ENCODE measurements around the gene ZBTB43. TPM values are rescaled to one million over a fixed set of nuclear protein-coding genes. Genes with fewer than 3 reads are reported as not detected.
A peak's percentile ranks its signal among the peaks of the same experiment; 100 is the strongest.

The ZBTB43 gene
- total RNA-seq, 2 experiments from 2014 or later: 4.1 to 6.4 TPM

DNA sequence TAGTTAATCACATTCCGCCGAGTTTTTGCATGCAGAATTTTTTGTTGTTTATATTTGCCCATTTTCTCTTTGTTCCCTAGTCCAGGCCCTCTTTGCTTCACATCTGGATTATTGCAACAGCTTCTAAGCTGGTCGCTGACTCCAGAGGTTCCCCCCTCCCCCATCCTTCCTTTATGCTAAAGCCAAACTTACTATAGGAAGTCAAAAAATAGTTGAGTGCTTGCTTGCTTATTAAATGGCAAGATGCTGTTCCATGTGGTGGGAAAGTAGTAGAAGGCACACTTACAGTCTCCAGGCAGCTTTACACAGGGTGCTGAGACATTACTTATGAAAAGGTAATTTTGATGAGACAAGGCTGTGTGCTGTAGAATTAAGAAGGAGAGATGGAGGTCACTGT is 56.9 kb downstream of the ZBTB43 start:
- ChIA-PET POLR2A (interaction anchor here (1.2 kb wide), 1 partner anchor 17 kb away, joined by 5 read pairs; no protein-coding TSS in a partner anchor), CTCF (ENCODE audit: unreplicated experiment) (no interaction called here)
- Histone ChIP-seq H4K20me1 (ENCODE audit: insufficient read depth, low read length) (peaks cover 14% of the 10 kb centered on the region; the same call in 1 of the 2 replicates), H3K79me2 (ENCODE audit: insufficient read depth, low read depth, low read length) (peaks cover 26% of the 10 kb centered on the region; the same call in 1 of the 2 replicates), H3K36me3 (ENCODE audit: insufficient read depth, low read length) (peaks cover 26% of the 10 kb centered on the region; the same call in 1 of the 2 replicates), H3K4me2 (ENCODE audit: low read length) (peak overlapping the region; percentile 98), H2AFZ (ENCODE audit: low read length) (peak overlapping the region; percentile 56), H3K9me3 (ENCODE audit: low read length) (no peaks in the 10 kb centered on the region), H3K27ac (ENCODE audit: low read depth, low read length, poor library complexity, severe bottlenecking) (peak overlapping the region; percentile 54), H3K4me3 (ENCODE audit: low read depth, low read length, poor library complexity, severe bottlenecking) (peak overlapping the region; percentile 81), H3K4me1 (ENCODE audit: insufficient read depth, low read length, poor library complexity, severe bottlenecking) (peaks cover 37% of the 10 kb centered on the region), H3K9me2 (ENCODE audit: insufficient read depth, low read length) (no peaks in the 10 kb centered on the region)
- BruUV-seq (replicated peaks): no TSS peak
- intact Hi-C loops (cut with micrococcal nuclease; ENCODE audit: unreplicated experiment): loop anchor here (5.0 kb wide), 2 partner anchors 51 to 54 kb away; partner anchors contain the start of genes RALGPS1 and ZBTB43
- TF ChIP-seq, protein P1, sequence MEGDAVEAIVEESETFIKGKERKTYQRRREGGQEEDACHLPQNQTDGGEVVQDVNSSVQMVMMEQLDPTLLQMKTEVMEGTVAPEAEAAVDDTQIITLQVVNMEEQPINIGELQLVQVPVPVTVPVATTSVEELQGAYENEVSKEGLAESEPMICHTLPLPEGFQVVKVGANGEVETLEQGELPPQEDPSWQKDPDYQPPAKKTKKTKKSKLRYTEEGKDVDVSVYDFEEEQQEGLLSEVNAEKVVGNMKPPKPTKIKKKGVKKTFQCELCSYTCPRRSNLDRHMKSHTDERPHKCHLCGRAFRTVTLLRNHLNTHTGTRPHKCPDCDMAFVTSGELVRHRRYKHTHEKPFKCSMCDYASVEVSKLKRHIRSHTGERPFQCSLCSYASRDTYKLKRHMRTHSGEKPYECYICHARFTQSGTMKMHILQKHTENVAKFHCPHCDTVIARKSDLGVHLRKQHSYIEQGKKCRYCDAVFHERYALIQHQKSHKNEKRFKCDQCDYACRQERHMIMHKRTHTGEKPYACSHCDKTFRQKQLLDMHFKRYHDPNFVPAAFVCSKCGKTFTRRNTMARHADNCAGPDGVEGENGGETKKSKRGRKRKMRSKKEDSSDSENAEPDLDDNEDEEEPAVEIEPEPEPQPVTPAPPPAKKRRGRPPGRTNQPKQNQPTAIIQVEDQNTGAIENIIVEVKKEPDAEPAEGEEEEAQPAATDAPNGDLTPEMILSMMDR (conservative IDR thresholded peaks at IDR 0.05; ENCODE audit: low read length): no peak
- TF ChIP-seq EZH2phosphoT487 (IDR thresholded peaks at IDR 0.05; ENCODE audit: borderline replicate concordance, low read depth, low read length): no peak
- DNase-seq (ENCODE audit: low spot score): peak; percentile 62

DNA sequence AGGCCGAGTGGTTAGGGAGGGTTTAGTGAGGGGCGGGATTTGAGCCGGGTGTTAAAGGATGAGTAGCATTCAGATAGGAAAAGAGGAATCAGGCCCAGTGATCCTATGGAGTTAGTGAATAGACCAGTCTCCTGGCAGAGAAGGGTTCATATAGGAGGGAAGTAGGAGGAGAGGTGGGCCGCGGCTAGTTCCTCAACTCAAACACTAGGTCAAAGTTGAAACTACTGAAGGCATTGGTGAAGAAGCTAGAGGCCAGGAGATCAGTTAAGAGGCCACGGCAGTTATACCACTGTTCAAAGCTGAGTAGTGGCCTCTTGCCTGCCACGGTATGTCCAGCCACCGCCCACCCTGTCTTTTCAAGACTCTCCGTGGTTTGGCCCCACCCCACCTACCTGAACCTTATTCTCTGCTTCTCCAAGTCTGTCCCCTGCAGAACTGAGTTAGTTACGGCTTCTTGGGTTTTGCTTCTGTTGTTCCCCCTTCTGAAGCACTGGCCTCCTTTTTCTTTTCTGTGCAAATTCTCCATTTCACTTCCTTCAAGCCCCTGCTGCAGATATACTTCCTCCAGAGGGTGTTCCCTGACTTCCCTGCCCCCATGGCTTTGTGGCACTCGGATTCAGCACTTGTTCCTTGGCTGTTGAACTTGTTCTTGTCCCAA is 57.4 kb downstream of the ZBTB43 start:
- CTCF ChIA-PET (ENCODE audit: unreplicated experiment): interaction anchor here (0.6 kb wide), 1 partner anchor 10 kb away, joined by 3 read pairs; no protein-coding TSS in a partner anchor
- peaks cover 14% of the 10 kb centered on the region; the same call in 1 of the 2 replicates for H4K20me1 ChIP-seq (ENCODE audit: insufficient read depth, low read length)
- H3K9me2 ChIP-seq (ENCODE audit: insufficient read depth, low read length): no peaks in the 10 kb centered on the region
- peak overlapping the region; percentile 54 for H3K27ac ChIP-seq (ENCODE audit: low read depth, low read length, poor library complexity, severe bottlenecking)
- peak overlapping the region; percentile 98 for H3K4me2 ChIP-seq (ENCODE audit: low read length)
- H3K36me3 ChIP-seq (ENCODE audit: insufficient read depth, low read length): peaks cover 30% of the 10 kb centered on the region; the same call in 1 of the 2 replicates
- POLR2A ChIA-PET: interaction anchor here (1.2 kb wide), 1 partner anchor 16 kb away, joined by 5 read pairs; no protein-coding TSS in a partner anchor
- no peaks in the 10 kb centered on the region for H3K9me3 ChIP-seq (ENCODE audit: low read length)
- TF ChIP-seq EZH2phosphoT487 (IDR thresholded peaks at IDR 0.05; ENCODE audit: borderline replicate concordance, low read depth, low read length): no peak
- TF ChIP-seq, protein P1 (conservative IDR thresholded peaks at IDR 0.05; ENCODE audit: low read length): no peak
- peak overlapping the region; percentile 81 for H3K4me3 ChIP-seq (ENCODE audit: low read depth, low read length, poor library complexity, severe bottlenecking)
- H2AFZ ChIP-seq (ENCODE audit: low read length): peak overlapping the region; percentile 56; the same call in 1 of the 2 replicates
- H3K4me1 ChIP-seq (ENCODE audit: insufficient read depth, low read length, poor library complexity, severe bottlenecking): peaks cover 37% of the 10 kb centered on the region
- TSS peak; percentile 37 for BruUV-seq (replicated peaks)
- H3K79me2 ChIP-seq (ENCODE audit: insufficient read depth, low read depth, low read length): peaks cover 26% of the 10 kb centered on the region; the same call in 1 of the 2 replicates
- DNase-seq (ENCODE audit: low spot score): peak; percentile 28
- intact Hi-C loops (cut with micrococcal nuclease; ENCODE audit: unreplicated experiment): loop anchor here (5.0 kb wide), 2 partner anchors 50 to 55 kb away; partner anchors contain the start of genes RALGPS1 and ZBTB43

Measured in OCI-LY7 (cell line).